Pancreas (tissue), 10 donors: ENCODE results near the gene KRABD2.

Source experiments
- ATAC-seq, 4 donors: fragments of 200-7000 bp; cut with Tn5 transposase; one replicate each; pipeline versions ENCODE4 v1.8.0 to v1.9.1; 2020; ENCODE audit warnings: mild to moderate bottlenecking in 4 of 4, moderate library complexity in 4 of 4
- DNase-seq, 6 donors: peaks; one replicate each; pipeline ENCODE4 v3.0.0-alpha.2; 2020
- FAIRE-seq: peaks from 2 replicates; lab custom pipeline; 2012; peaks lifted over from hg19 to GRCh38; lab: Jason Lieb, UNC
- H3K27ac ChIP-seq, 4 donors: fragments of 200-600 bp; sonication (generic); 1 replicate in 3 of 4; 2 replicates in 1 of 4; pipeline versions ENCODE4 v1.5.0 to v1.8.0; 2020
- H3K27me3 ChIP-seq, 4 donors: fragments of 200-600 bp; one replicate each; pipeline ENCODE4 v1.8.0; 2021
- H3K36me3 ChIP-seq, 3 donors: fragments of 200-600 bp; sonication (generic) in 1 of 3; one replicate each; pipeline versions ENCODE4 v1.5.0 to v1.8.0; 2020 to 2021
- H3K4me1 ChIP-seq, 3 donors: fragments of 200-600 bp; one replicate each; pipeline ENCODE4 v1.8.0; 2021
- H3K4me3 ChIP-seq, 4 donors: fragments of 200-600 bp; sonication (generic) in 2 of 4; one replicate each; pipeline versions ENCODE4 v1.5.0 to v1.8.0; 2020 to 2021
- H3K9me3 ChIP-seq, 4 donors: fragments of 200-600 bp; one replicate each; pipeline ENCODE4 v1.8.0; 2021
- CTCF ChIP-seq, 4 donors: fragments of 200-600 bp; sonication (generic) in 3 of 4; IDR thresholded peaks; one replicate each; pipeline versions ENCODE4 v1.5.0 to v1.8.0; 2021; ENCODE audit warnings: antibody characterized with exemption in 4 of 4
- WGBS, 2 donors: extraction: QIAGEN DNeasy Blood & Tissue Kit; methylation state at CpG; one replicate each; pipeline ENCODE4 v1.1.7; 2013; 5-methylcytosine and 5-hydroxymethylcytosine counted together
- intact Hi-C, 3 donors: fragments of 100-400 bp; cut with DNase I; formaldehyde crosslinking; loops; one replicate each; pipeline versions ENCODE4 v1.11.1 to v1.14.2; 2022
- donor health status: healthy with polysubstance abuse.
- donor health status: DM: no; HTN: no; CAD: no; lungs with moderate emphysema.
- donor health status: DM: no; HTN: no; CAD: no.
- donor health status: control.
- donor health status: control.
- donor health status: Bipolar disorder and iron deficiency.
- donor health status: DM: yes; HTN: yes; CAD: no.
- donor health status: DM: no; HTN: no; CAD: no.
- donor health status: DM: no; HTN: no; CAD: no.
- donor health status: DM: yes; HTN: yes; CAD: no.

KRABD2 gene

DNA sequence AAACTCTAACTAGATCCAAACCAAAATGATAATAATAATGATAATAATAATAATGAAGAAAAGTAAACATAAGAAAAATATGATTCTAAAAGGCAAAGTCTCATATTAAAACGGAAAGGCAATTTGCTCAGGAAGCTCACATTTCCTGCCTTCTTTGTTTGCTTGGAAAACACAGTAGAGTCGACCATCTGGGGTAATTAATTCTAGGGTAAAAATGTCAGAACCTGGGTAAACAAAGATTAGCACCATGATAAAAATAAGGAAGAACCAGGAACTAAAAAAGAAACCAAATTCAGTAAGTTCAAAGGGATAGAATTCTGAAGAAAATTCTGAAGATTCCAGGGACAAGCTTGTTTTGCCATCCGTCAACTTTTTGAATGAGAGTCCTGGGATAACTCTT, 16.2 kb downstream of the KRABD2 start:
- WGBS, 2 donors: 28 to 32% methylated on average over 3 of the region's 3 CpGs
- intact Hi-C loops: no loop called here
- peak in 2 of 4 donors; percentile 56 to 64 for ATAC-seq
- no peaks in the 10 kb centered on the region for H3K36me3 ChIP-seq
- DNase-seq: no peak
- H3K4me3 ChIP-seq: no peak overlapping the region
- no peak for TF ChIP-seq CTCF (IDR thresholded peaks at IDR 0.05)
- no peak for FAIRE-seq
- H3K4me1 ChIP-seq: no peaks in the 10 kb centered on the region
- no peaks in the 10 kb centered on the region for H3K27me3 ChIP-seq
- H3K27ac ChIP-seq: peak overlapping the region in 1 of 4 donors; percentile 23
- H3K9me3 ChIP-seq: no peaks in the 10 kb centered on the region

DNA sequence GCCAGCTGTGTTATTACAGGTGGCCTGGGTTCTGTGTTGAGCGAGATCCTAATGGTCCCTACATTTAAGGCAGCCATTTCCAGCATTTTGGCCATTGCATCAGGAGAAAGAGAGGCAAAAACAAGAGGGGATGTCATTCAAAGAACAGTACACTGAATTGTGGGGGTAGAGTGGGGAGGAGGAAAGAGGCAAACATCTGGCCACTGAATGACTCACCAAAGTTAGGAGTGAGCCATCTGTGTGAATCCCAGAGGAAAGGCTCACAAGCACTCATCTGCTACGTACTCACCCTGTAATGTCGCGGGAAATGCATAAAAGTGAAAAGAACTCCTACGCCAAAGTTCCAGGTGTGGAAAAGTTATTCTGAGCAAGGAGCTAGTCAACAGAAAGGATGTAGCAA, 16.7 kb downstream of the KRABD2 start:
- no peaks in the 10 kb centered on the region for H3K27me3 ChIP-seq
- 78 to 79% methylated on average over 5 of the region's 5 CpGs for WGBS, 2 donors
- FAIRE-seq (no peak), ATAC-seq (peak in 3 of 4 donors; percentile 55 to 89 (median 72)), DNase-seq (no peak)
- intact Hi-C loops: no loop called here
- H3K36me3 ChIP-seq: no peaks in the 10 kb centered on the region
- no peak overlapping the region for H3K4me3 ChIP-seq
- H3K4me1 ChIP-seq: no peaks in the 10 kb centered on the region
- no peak overlapping the region for H3K27ac ChIP-seq
- TF ChIP-seq CTCF (IDR thresholded peaks at IDR 0.05): no peak
- H3K9me3 ChIP-seq: no peaks in the 10 kb centered on the region

DNA sequence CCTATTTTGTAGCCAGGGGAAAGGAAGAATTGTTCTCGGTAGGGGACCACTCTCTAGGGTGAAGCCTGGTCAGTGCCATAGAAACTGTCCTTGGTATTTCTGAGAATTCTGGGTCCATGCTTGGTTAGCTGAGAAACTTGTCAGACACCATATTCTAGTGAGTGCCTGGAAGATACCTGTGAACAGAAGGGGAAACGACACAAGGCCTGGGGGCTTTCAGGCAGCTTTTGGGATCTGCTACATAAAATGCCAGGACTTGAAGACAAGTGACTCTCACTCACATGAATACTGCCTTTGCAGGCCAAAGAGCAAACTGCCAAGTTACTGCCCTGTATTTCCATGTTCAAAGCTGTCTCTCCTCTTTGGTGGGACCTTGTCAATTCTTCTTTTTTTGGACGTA, 18.6 kb downstream of the KRABD2 start:
- no peak for ATAC-seq
- Histone ChIP-seq H3K4me1 (no peaks in the 10 kb centered on the region), H3K9me3 (no peaks in the 10 kb centered on the region), H3K27me3 (no peaks in the 10 kb centered on the region), H3K27ac (no peak overlapping the region), H3K36me3 (no peaks in the 10 kb centered on the region), H3K4me3 (no peak overlapping the region)
- FAIRE-seq: no peak
- 92 to 93% methylated on average over 3 of the region's 3 CpGs for WGBS, 2 donors
- no peak for DNase-seq
- intact Hi-C loops: no loop called here
- no peak for TF ChIP-seq CTCF (IDR thresholded peaks at IDR 0.05)

- DNase-seq: no peak
- no peaks in the 10 kb centered on the region for H3K36me3 ChIP-seq
- intact Hi-C loops: no loop called here
- no peaks in the 10 kb centered on the region for H3K4me1 ChIP-seq
- 74 to 77% methylated on average over 8 of the region's 8 CpGs for WGBS, 2 donors
- ATAC-seq: no peak
- H3K4me3 ChIP-seq: no peak overlapping the region
- FAIRE-seq: no peak
- no peaks in the 10 kb centered on the region for H3K27me3 ChIP-seq
- H3K27ac ChIP-seq: no peak overlapping the region
- no peak for TF ChIP-seq CTCF (IDR thresholded peaks at IDR 0.05)
- H3K9me3 ChIP-seq: no peaks in the 10 kb centered on the region
Observed at GRCh38 chr17:8354236-8354635, 22.3 kb downstream of the KRABD2 start.

- H3K27me3 ChIP-seq: no peaks in the 10 kb centered on the region
- WGBS, 2 donors: 76 to 84% methylated on average over 7 of the region's 7 CpGs
- no peak for TF ChIP-seq CTCF (IDR thresholded peaks at IDR 0.05)
- ATAC-seq (no peak), FAIRE-seq (no peak), DNase-seq (no peak)
- H3K4me3 ChIP-seq: no peak overlapping the region
- H3K36me3 ChIP-seq: no peaks in the 10 kb centered on the region
- H3K4me1 ChIP-seq: no peaks in the 10 kb centered on the region
- H3K9me3 ChIP-seq: no peaks in the 10 kb centered on the region
- no peak overlapping the region for H3K27ac ChIP-seq
- intact Hi-C loops: no loop called here
Observed at GRCh38 chr17:8353736-8354135, 22.8 kb downstream of the KRABD2 start.
